GM13977 (cell line): Measurements from ENCODE around the gene MAST3.

ENCODE experiments used
- DNase-seq: peaks from one replicate; pipeline ENCODE4 v3.0.0; 2012; ENCODE audit warnings: low spot score
- in situ Hi-C: fragments of 300-500 bp; cut with MboI; formaldehyde crosslinking; loops from one replicate; pipeline ENCODE4 v1.12.0; 2022; ENCODE audit warnings: low sequenced_read_pairs, low pct_unique_long_range_greater_than_20kb, mixed read lengths, inconsistent platforms; ENCODE audit not compliant: unreplicated experiment
- TF ChIP-seq, protein P1 (sequence below): IDR thresholded peaks from 2 replicates; pipeline ENCODE4 v1.5.1; 2012; ENCODE audit warnings: mild to moderate bottlenecking, control low read depth; ENCODE audit not compliant: insufficient read depth; ENCODE audit errors: extremely low read depth, missing control alignments

The MAST3 gene

DNA sequence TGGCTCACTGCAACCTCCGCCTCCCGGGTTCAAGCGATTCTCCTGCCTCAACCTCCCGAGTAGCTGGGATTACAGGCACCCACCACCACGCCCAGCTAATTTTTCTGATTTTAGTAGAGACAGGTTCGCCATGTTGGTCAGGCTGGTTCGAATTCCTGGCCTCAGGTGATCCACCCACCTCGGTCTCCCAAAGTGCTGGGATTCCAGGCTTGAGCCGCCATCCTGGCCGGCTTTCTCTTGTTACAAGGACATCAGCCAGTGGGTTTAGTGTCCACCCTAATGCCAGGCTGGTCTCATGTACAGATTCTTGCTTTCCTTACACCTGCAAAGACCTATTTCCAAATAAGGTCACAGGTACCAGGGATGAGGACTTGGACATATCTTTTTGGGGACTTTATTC, 62.2 kb downstream of the MAST3 start:
- TF ChIP-seq, protein P1, sequence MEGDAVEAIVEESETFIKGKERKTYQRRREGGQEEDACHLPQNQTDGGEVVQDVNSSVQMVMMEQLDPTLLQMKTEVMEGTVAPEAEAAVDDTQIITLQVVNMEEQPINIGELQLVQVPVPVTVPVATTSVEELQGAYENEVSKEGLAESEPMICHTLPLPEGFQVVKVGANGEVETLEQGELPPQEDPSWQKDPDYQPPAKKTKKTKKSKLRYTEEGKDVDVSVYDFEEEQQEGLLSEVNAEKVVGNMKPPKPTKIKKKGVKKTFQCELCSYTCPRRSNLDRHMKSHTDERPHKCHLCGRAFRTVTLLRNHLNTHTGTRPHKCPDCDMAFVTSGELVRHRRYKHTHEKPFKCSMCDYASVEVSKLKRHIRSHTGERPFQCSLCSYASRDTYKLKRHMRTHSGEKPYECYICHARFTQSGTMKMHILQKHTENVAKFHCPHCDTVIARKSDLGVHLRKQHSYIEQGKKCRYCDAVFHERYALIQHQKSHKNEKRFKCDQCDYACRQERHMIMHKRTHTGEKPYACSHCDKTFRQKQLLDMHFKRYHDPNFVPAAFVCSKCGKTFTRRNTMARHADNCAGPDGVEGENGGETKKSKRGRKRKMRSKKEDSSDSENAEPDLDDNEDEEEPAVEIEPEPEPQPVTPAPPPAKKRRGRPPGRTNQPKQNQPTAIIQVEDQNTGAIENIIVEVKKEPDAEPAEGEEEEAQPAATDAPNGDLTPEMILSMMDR = no peak
- DNase-seq = no peak
- in situ Hi-C loops = no loop called here

GRCh38 chr19:18160493-18160970, 63.0 kb downstream of the MAST3 start:
- in situ Hi-C loops = no loop called here
- TF ChIP-seq, protein P1 = no peak
- no peak for DNase-seq

- peak; percentile 97 for DNase-seq
- in situ Hi-C loops = no loop called here
- TF ChIP-seq, protein P1 = peak; percentile 99
Observed at GRCh38 chr19:18160971-18161635, 63.5 kb downstream of the MAST3 start.

- DNase-seq = no peak
Observed at GRCh38 chr19:18161636-18162002, 64.0 kb downstream of the MAST3 start.

GRCh38 chr19:18164072-18164471, 66.5 kb downstream of the MAST3 start:
- DNase-seq = no peak
- in situ Hi-C loops = no loop called here
- TF ChIP-seq, protein P1 = no peak

More at GRCh38 chr19:18161636-18162002, 64.0 kb downstream of the MAST3 start:
- TF ChIP-seq, protein P1 = no peak
- in situ Hi-C loops = no loop called here

DNA sequence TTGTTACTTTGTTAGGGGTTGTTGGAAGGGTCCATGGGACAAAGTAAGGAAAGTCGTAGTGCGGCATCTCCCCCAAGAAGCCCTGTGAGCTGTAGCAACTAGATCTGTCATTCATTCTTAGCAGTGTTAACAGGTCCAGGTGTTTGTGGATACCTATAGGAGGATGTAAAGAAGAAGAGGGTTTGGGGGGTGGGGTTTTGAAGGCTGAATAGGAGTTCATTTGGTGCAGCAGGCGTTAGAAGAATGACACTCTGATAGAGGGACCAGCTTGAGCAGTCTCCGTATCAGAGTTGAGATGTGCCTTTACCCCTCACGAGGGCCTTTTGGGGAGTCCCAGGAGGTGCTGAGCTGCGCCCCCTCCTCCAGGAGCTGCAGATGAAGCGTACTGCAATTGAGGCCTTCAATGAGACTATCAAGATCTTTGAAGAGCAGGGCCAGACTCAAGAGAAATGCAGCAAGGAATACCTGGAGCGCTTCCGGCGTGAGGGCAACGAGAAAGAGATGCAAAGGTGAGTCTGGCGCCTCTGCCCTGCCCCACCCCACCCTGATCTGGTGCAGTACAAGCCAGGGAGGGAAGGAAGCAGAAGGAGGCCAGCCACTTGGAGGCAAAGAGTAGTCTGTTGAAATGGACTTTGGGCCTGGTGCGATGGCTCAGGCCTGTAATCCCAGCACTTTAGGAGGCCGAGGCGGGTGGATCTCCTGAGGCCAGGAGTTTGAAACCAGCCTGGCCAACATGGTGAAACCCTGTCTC, 68.4 kb downstream of the MAST3 start:
- in situ Hi-C loops = no loop called here
- TF ChIP-seq, protein P1 = no peak
- no peak for DNase-seq
